Loucy (cell line): Measurements from ENCODE around the gene CELF5.

Experiments
- CTCF ChIP-seq: fragments of 200-600 bp; sonication (generic); conservative IDR thresholded peaks from 2 replicates; pipeline ENCODE4 v1.5.1; 2014; ENCODE audit warnings: mild to moderate bottlenecking, antibody characterized with exemption, low read length
- EZH2phosphoT487 ChIP-seq: fragments of 200-600 bp; IDR thresholded peaks from 2 replicates; pipeline ENCODE4 v1.6.1; 2018; ENCODE audit warnings: antibody characterized with exemption, mild to moderate bottlenecking, moderate library complexity, borderline replicate concordance

GRCh38 chr19:3201072-3201700, 23.3 kb upstream of the CELF5 start:
- TF ChIP-seq CTCF (no peak), EZH2phosphoT487 (no peak)
